ENCODE measurements around the gene ZNF853. TPM values are rescaled to one million over a fixed set of nuclear protein-coding genes. Genes with fewer than 3 reads are reported as not detected.
A peak's percentile ranks its signal among the peaks of the same experiment; 100 is the strongest.

The ZNF853 gene
- total RNA-seq, 1 donor from 2014 or later: 13.7 TPM

GRCh38 chr7:6636741-6637543 is 21.5 kb downstream of the ZNF853 start, which contains the start of gene ZNF316:
Gene ZNF316 (plus strand): TSS chr7:6637318. CDS start chr7:6642410, 5,092 bp downstream.
- DNase-seq (ENCODE audit: low spot score, unreplicated experiment): peak; percentile 37

GRCh38 chr7:6637544-6638229 is 22.3 kb downstream of the ZNF853 start:
- Mint-ChIP-seq H3K4me3 (ENCODE audit: low read depth) (peak overlapping the region; percentile 80), H3K4me1 (ENCODE audit: low read depth) (peaks cover 12% of the 10 kb centered on the region), H3K27me3 (no peaks in the 10 kb centered on the region), H3K27ac (peak overlapping the region; percentile 89), H3K9me3 (ENCODE audit: low read depth) (no peaks in the 10 kb centered on the region), H3K36me3 (ENCODE audit: insufficient read depth) (peaks cover 10% of the 10 kb centered on the region)
- DNase-seq (ENCODE audit: low spot score, unreplicated experiment): peak; percentile 50
- peak; percentile 65 for TF ChIP-seq CTCF (IDR thresholded peaks at IDR 0.05; ENCODE audit: unreplicated experiment)

More at GRCh38 chr7:6636741-6637543, 21.5 kb downstream of the ZNF853 start, which contains the start of gene ZNF316:
- Mint-ChIP-seq H3K4me3 (ENCODE audit: low read depth) (peak within 1 kb of the TSS; percentile 80), H3K27ac (peak within 1 kb of the TSS; percentile 89), H3K36me3 (ENCODE audit: insufficient read depth) (peaks cover 10% of the 10 kb centered on the region), H3K9me3 (ENCODE audit: low read depth) (no peaks in the 10 kb centered on the region), H3K27me3 (no peaks in the 10 kb centered on the region), H3K4me1 (ENCODE audit: low read depth) (peaks cover 12% of the 10 kb centered on the region)
- TF ChIP-seq CTCF (IDR thresholded peaks at IDR 0.05; ENCODE audit: unreplicated experiment): no peak

DNA sequence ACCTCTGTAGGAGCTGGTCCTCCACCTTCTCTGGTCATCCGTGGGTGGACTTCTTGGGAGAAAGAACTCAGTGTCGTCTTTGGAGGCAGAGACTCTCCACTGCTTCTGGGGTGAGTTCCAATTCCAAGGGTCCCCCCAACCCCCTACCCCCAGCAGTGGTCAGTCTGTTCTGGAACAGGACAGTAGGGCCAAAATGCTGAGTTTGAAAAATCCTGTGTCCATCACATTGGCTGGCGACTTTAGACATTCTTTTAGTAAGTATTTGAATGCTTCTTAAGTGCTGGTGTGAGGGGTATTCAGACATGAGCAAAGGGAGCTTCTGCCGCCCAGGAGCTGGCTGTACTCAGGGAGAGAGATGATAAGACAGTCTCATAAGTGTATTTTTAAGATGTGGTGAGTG is 23.6 kb downstream of the ZNF853 start:
- H3K36me3 Mint-ChIP-seq (ENCODE audit: insufficient read depth): peaks cover 10% of the 10 kb centered on the region
- no peak for TF ChIP-seq CTCF (IDR thresholded peaks at IDR 0.05; ENCODE audit: unreplicated experiment)
- H3K27ac Mint-ChIP-seq: no peak overlapping the region
- no peak for DNase-seq (ENCODE audit: low spot score, unreplicated experiment)
- no peaks in the 10 kb centered on the region for H3K27me3 Mint-ChIP-seq
- peaks cover 12% of the 10 kb centered on the region for H3K4me1 Mint-ChIP-seq (ENCODE audit: low read depth)
- H3K9me3 Mint-ChIP-seq (ENCODE audit: low read depth): no peaks in the 10 kb centered on the region
- peak overlapping the region; percentile 80 for H3K4me3 Mint-ChIP-seq (ENCODE audit: low read depth)

DNA sequence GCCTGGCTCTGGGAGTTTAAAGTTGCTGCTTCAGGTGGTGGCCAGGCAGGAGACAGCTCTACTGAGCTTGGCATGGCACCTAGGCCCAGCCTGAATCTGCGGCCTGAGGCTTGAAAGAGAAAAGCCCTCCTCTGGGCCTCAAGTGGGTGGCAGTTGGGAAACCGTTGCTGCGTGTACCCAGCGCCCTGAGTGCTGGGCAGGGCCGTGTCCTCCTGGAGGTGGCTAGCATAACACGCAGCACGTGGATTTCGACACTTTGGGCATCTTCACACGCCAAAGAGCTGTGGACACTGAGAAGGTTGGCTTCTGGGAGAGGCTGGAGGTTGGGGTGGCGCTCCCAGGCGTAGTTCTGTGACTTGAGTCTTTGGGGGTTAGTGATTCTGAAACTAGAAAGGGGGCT is 24.2 kb downstream of the ZNF853 start:
- Mint-ChIP-seq H3K4me1 (ENCODE audit: low read depth) (peaks cover 12% of the 10 kb centered on the region), H3K27me3 (no peaks in the 10 kb centered on the region), H3K4me3 (ENCODE audit: low read depth) (peak overlapping the region; percentile 80), H3K27ac (no peak overlapping the region), H3K9me3 (ENCODE audit: low read depth) (no peaks in the 10 kb centered on the region), H3K36me3 (ENCODE audit: insufficient read depth) (peaks cover 10% of the 10 kb centered on the region)
- DNase-seq (ENCODE audit: low spot score, unreplicated experiment): no peak
- no peak for TF ChIP-seq CTCF (IDR thresholded peaks at IDR 0.05; ENCODE audit: unreplicated experiment)

- Mint-ChIP-seq H3K27me3 (no peaks in the 10 kb centered on the region), H3K36me3 (ENCODE audit: insufficient read depth) (peaks cover 10% of the 10 kb centered on the region), H3K4me1 (ENCODE audit: low read depth) (peaks cover 12% of the 10 kb centered on the region), H3K9me3 (ENCODE audit: low read depth) (no peaks in the 10 kb centered on the region), H3K4me3 (ENCODE audit: low read depth) (peak overlapping the region; percentile 35), H3K27ac (no peak overlapping the region)
- DNase-seq (ENCODE audit: low spot score, unreplicated experiment): no peak
- no peak for TF ChIP-seq CTCF (IDR thresholded peaks at IDR 0.05; ENCODE audit: unreplicated experiment)
Observed at GRCh38 chr7:6640246-6640721, 24.9 kb downstream of the ZNF853 start.
